GM23338 (cell line): ENCODE measurements around the gene CAMTA1. TPM values are rescaled to one million over a fixed set of nuclear protein-coding genes. Genes with fewer than 3 reads are reported as not detected.

ENCODE experiments used
- ATAC-seq: fragments of 200-7000 bp; cut with Tn5 transposase; 3 replicates; pipeline ENCODE4 v1.9.1; 2020
- DNase-seq: peaks from one replicate; pipeline ENCODE4 v3.0.0-alpha.2; 2015; ENCODE audit warnings: low spot score
- H2AFZ ChIP-seq: fragments of 200-600 bp; sonication (generic); 2 replicates; pipeline ENCODE4 v1.8.0; 2016; ENCODE audit warnings: antibody characterized with exemption, mild to moderate bottlenecking, moderate library complexity
- H3F3A ChIP-seq: fragments of 200-600 bp; sonication (generic); replicated peaks from 2 replicates; pipeline ENCODE4 v1.8.0; 2017; ENCODE audit warnings: antibody characterized with exemption, mixed run types, low read depth
- H3K27ac ChIP-seq: fragments of 200-600 bp; sonication (generic); 2 replicates; pipeline ENCODE4 v1.6.1; 2016; ENCODE audit warnings: low read depth
- H3K27me3 ChIP-seq: fragments of 200-600 bp; sonication (generic); 2 replicates; pipeline ENCODE4 v1.8.0; 2016; ENCODE audit warnings: mild to moderate bottlenecking, mixed run types, moderate library complexity; ENCODE audit not compliant: insufficient read depth
- H3K36me3 ChIP-seq: fragments of 200-600 bp; sonication (generic); 2 replicates; pipeline ENCODE4 v1.8.0; 2016; ENCODE audit warnings: mild to moderate bottlenecking; ENCODE audit not compliant: insufficient read depth
- H3K4me1 ChIP-seq: fragments of 200-600 bp; sonication (generic); 2 replicates; pipeline ENCODE4 v1.8.0; 2016; ENCODE audit warnings: mild to moderate bottlenecking, moderate library complexity; ENCODE audit not compliant: insufficient read depth
- H3K4me2 ChIP-seq: fragments of 200-600 bp; sonication (generic); 2 replicates; pipeline ENCODE4 v1.7.1; 2017; ENCODE audit warnings: mixed run types
- H3K4me3 ChIP-seq: fragments of 200-600 bp; sonication (generic); 2 replicates; pipeline ENCODE4 v1.6.1; 2016; ENCODE audit warnings: mixed run types
- H3K79me2 ChIP-seq: fragments of 200-600 bp; sonication (generic); replicated peaks from 2 replicates; pipeline ENCODE4 v1.8.0; 2017; ENCODE audit warnings: mild to moderate bottlenecking; ENCODE audit not compliant: insufficient read depth
- H3K9me2 ChIP-seq: fragments of 200-600 bp; sonication (generic); 2 replicates; pipeline ENCODE4 v1.8.0; 2017; ENCODE audit not compliant: insufficient read depth
- H4K20me1 ChIP-seq: fragments of 200-600 bp; sonication (generic); replicated peaks from 2 replicates; pipeline ENCODE4 v1.8.0; 2017; ENCODE audit warnings: mild to moderate bottlenecking; ENCODE audit not compliant: insufficient read depth
- H3K27ac Mint-ChIP-seq: 2 replicates; pipeline ENCODE4 v1.8.0; 2020; ENCODE audit warnings: inconsistent platforms, mild to moderate bottlenecking, moderate library complexity, mixed read lengths
- H3K27me3 Mint-ChIP-seq: 3 replicates; pipeline ENCODE4 v1.8.0; 2022; ENCODE audit warnings: low read depth, mild to moderate bottlenecking, moderate library complexity, mixed read lengths, inconsistent platforms; ENCODE audit not compliant: insufficient read depth, poor library complexity
- H3K36me3 Mint-ChIP-seq: 3 replicates; pipeline ENCODE4 v1.8.0; 2021; ENCODE audit warnings: low read depth, mild to moderate bottlenecking, inconsistent platforms, moderate library complexity, mixed read lengths
- H3K4me1 Mint-ChIP-seq: 3 replicates; pipeline ENCODE4 v1.8.0; 2020; ENCODE audit warnings: mild to moderate bottlenecking, inconsistent platforms, mixed read lengths
- H3K4me3 Mint-ChIP-seq: 3 replicates; pipeline ENCODE4 v1.8.0; 2021; ENCODE audit warnings: moderate library complexity, mild to moderate bottlenecking, inconsistent platforms, mixed read lengths
- H3K9me3 Mint-ChIP-seq: 3 replicates; pipeline ENCODE4 v1.8.0; 2020; ENCODE audit warnings: moderate library complexity, mild to moderate bottlenecking, inconsistent platforms, mixed read lengths
- CREB1 ChIP-seq: fragments of 250-450 bp; sonication (Bioruptor Pico); IDR thresholded peaks from 2 replicates; pipeline ENCODE4 v1.5.0; 2020; ENCODE audit warnings: low read depth, mild to moderate bottlenecking, moderate library complexity
- EZH2 ChIP-seq: fragments of 200-600 bp; sonication (generic); IDR thresholded peaks from one replicate; pipeline ENCODE4 v1.8.0; 2017; ENCODE audit warnings: antibody characterized with exemption, mild to moderate bottlenecking, low read depth; ENCODE audit not compliant: unreplicated experiment
- EZH2phosphoT487 ChIP-seq: fragments of 200-600 bp; sonication (generic); IDR thresholded peaks from one replicate; pipeline ENCODE4 v1.8.1; 2018; ENCODE audit warnings: antibody characterized with exemption; ENCODE audit not compliant: unreplicated experiment
- JUNB ChIP-seq: IDR thresholded peaks from one replicate; pipeline ENCODE4 v1.6.1; 2016; ENCODE audit warnings: antibody characterized with exemption; ENCODE audit not compliant: unreplicated experiment
- NANOG ChIP-seq: IDR thresholded peaks from 2 replicates; pipeline ENCODE4 v1.6.1; 2016; ENCODE audit warnings: antibody characterized with exemption, borderline replicate concordance
- STAT1 ChIP-seq: IDR thresholded peaks from one replicate; pipeline ENCODE4 v1.6.1; 2016; ENCODE audit warnings: antibody characterized with exemption; ENCODE audit not compliant: unreplicated experiment
- ZNF114 ChIP-seq: fragments of 250-450 bp; sonication (Bioruptor Pico); IDR thresholded peaks from 2 replicates; pipeline ENCODE4 v1.5.0; 2020; ENCODE audit warnings: mild to moderate bottlenecking, moderate library complexity
- ZNF331 ChIP-seq: fragments of 250-450 bp; sonication (Bioruptor Pico); IDR thresholded peaks from 2 replicates; pipeline ENCODE4 v1.5.0; 2020; ENCODE audit warnings: low read depth, mild to moderate bottlenecking, moderate library complexity
- polyA plus RNA-seq: library from polyadenylated mRNA; unstranded; fragments of >200 nt; fragmentation: Nextera tagmentation; extraction: Ambion mirVana; gene quantifications from 2 replicates; pipeline ENCODE4 v1.2.1, GENCODE V29; 2016
- total RNA-seq: library from RNA; depleted of rRNA; stranded (reverse); fragments of >200 nt; shearing (Covaris generic); gene quantifications from 2 replicates; pipeline ENCODE4 v1.2.3, GENCODE V29; 2014
- TF ChIP-seq, protein P1 (sequence below): fragments of 250-450 bp; sonication (Bioruptor Pico); IDR thresholded peaks from 2 replicates; pipeline ENCODE4 v1.5.0; 2020; ENCODE audit warnings: mild to moderate bottlenecking, moderate library complexity
- TF ChIP-seq, protein P2 (sequence below), 2 experiments: fragments of 200-600 bp in 1 of 2; sonication (generic) in 1 of 2; conservative IDR thresholded peaks; 2 replicates each; pipeline versions ENCODE4 v1.5.1 to v1.6.1; 2016 to 2017; ENCODE audit warnings: antibody characterized with exemption in 2 of 2, low read depth in 2 of 2, mild to moderate bottlenecking in 2 of 2, moderate library complexity in 1 of 2
- TF ChIP-seq, protein P3 (sequence below): IDR thresholded peaks from one replicate; pipeline ENCODE4 v1.6.1; 2018; ENCODE audit warnings: antibody characterized with exemption; ENCODE audit not compliant: unreplicated experiment

The CAMTA1 gene
- total and polyA plus RNA-seq, 2 experiments from 2014 or later: 115 to 519 TPM

DNA sequence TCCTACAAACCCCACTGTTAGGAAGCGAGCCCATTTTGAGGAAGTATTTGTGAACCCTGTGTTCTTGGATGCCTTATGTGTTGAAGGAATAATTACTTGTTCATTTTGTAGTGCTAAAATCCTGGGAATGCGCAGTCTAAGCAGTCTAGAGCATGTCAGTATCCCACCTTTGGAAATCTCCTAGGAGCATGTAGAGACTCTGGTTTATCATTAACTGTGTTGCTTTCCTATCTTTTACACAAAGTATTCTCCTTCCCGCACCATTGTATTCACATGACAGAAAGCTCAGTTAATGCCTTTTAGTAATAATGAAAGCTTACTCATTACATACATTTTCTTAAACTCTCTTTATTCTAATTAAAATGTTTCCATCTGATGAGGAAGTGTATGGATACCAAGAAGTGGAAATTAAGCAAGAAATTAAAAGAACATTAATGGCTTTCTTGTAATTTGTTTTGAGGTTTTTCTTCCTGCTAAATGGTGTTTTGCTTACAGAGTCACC is 99.4 kb downstream of the CAMTA1 start:
- H3K27ac Mint-ChIP-seq: no peak overlapping the region
- H3K27ac ChIP-seq: no peak overlapping the region
- TF ChIP-seq, protein P1, sequence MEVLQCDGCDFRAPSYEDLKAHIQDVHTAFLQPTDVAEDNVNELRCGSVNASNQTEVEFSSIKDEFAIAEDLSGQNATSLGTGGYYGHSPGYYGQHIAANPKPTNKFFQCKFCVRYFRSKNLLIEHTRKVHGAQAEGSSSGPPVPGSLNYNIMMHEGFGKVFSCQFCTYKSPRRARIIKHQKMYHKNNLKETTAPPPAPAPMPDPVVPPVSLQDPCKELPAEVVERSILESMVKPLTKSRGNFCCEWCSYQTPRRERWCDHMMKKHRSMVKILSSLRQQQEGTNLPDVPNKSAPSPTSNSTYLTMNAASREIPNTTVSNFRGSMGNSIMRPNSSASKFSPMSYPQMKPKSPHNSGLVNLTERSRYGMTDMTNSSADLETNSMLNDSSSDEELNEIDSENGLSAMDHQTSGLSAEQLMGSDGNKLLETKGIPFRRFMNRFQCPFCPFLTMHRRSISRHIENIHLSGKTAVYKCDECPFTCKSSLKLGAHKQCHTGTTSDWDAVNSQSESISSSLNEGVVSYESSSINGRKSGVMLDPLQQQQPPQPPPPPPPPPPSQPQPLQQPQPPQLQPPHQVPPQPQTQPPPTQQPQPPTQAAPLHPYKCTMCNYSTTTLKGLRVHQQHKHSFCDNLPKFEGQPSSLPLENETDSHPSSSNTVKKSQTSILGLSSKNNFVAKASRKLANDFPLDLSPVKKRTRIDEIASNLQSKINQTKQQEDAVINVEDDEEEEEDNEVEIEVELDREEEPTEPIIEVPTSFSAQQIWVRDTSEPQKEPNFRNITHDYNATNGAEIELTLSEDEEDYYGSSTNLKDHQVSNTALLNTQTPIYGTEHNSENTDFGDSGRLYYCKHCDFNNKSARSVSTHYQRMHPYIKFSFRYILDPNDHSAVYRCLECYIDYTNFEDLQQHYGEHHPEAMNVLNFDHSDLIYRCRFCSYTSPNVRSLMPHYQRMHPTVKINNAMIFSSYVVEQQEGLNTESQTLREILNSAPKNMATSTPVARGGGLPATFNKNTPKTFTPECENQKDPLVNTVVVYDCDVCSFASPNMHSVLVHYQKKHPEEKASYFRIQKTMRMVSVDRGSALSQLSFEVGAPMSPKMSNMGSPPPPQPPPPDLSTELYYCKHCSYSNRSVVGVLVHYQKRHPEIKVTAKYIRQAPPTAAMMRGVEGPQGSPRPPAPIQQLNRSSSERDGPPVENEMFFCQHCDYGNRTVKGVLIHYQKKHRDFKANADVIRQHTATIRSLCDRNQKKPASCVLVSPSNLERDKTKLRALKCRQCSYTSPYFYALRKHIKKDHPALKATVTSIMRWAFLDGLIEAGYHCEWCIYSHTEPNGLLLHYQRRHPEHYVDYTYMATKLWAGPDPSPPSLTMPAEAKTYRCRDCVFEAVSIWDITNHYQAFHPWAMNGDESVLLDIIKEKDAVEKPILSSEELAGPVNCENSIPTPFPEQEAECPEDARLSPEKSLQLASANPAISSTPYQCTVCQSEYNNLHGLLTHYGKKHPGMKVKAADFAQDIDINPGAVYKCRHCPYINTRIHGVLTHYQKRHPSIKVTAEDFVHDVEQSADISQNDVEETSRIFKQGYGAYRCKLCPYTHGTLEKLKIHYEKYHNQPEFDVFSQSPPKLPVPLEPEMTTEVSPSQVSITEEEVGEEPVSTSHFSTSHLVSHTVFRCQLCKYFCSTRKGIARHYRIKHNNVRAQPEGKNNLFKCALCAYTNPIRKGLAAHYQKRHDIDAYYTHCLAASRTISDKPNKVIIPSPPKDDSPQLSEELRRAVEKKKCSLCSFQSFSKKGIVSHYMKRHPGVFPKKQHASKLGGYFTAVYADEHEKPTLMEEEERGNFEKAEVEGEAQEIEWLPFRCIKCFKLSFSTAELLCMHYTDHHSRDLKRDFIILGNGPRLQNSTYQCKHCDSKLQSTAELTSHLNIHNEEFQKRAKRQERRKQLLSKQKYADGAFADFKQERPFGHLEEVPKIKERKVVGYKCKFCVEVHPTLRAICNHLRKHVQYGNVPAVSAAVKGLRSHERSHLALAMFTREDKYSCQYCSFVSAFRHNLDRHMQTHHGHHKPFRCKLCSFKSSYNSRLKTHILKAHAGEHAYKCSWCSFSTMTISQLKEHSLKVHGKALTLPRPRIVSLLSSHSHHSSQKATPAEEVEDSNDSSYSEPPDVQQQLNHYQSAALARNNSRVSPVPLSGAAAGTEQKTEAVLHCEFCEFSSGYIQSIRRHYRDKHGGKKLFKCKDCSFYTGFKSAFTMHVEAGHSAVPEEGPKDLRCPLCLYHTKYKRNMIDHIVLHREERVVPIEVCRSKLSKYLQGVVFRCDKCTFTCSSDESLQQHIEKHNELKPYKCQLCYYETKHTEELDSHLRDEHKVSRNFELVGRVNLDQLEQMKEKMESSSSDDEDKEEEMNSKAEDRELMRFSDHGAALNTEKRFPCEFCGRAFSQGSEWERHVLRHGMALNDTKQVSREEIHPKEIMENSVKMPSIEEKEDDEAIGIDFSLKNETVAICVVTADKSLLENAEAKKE (CRISPR knock-in tag): no peak
- TF ChIP-seq, protein P2, sequence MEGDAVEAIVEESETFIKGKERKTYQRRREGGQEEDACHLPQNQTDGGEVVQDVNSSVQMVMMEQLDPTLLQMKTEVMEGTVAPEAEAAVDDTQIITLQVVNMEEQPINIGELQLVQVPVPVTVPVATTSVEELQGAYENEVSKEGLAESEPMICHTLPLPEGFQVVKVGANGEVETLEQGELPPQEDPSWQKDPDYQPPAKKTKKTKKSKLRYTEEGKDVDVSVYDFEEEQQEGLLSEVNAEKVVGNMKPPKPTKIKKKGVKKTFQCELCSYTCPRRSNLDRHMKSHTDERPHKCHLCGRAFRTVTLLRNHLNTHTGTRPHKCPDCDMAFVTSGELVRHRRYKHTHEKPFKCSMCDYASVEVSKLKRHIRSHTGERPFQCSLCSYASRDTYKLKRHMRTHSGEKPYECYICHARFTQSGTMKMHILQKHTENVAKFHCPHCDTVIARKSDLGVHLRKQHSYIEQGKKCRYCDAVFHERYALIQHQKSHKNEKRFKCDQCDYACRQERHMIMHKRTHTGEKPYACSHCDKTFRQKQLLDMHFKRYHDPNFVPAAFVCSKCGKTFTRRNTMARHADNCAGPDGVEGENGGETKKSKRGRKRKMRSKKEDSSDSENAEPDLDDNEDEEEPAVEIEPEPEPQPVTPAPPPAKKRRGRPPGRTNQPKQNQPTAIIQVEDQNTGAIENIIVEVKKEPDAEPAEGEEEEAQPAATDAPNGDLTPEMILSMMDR (conservative IDR thresholded peaks at IDR 0.05; ENCODE audit: low read depth in 2 of 2): no peak
- TF ChIP-seq STAT1 (no peak), EZH2 (no peak), EZH2phosphoT487 (no peak), JUNB (no peak), CREB1 (CRISPR knock-in tag) (no peak), NANOG (no peak), ZNF331 (CRISPR knock-in tag) (no peak), ZNF114 (CRISPR knock-in tag) (no peak)
- TF ChIP-seq, protein P3, sequence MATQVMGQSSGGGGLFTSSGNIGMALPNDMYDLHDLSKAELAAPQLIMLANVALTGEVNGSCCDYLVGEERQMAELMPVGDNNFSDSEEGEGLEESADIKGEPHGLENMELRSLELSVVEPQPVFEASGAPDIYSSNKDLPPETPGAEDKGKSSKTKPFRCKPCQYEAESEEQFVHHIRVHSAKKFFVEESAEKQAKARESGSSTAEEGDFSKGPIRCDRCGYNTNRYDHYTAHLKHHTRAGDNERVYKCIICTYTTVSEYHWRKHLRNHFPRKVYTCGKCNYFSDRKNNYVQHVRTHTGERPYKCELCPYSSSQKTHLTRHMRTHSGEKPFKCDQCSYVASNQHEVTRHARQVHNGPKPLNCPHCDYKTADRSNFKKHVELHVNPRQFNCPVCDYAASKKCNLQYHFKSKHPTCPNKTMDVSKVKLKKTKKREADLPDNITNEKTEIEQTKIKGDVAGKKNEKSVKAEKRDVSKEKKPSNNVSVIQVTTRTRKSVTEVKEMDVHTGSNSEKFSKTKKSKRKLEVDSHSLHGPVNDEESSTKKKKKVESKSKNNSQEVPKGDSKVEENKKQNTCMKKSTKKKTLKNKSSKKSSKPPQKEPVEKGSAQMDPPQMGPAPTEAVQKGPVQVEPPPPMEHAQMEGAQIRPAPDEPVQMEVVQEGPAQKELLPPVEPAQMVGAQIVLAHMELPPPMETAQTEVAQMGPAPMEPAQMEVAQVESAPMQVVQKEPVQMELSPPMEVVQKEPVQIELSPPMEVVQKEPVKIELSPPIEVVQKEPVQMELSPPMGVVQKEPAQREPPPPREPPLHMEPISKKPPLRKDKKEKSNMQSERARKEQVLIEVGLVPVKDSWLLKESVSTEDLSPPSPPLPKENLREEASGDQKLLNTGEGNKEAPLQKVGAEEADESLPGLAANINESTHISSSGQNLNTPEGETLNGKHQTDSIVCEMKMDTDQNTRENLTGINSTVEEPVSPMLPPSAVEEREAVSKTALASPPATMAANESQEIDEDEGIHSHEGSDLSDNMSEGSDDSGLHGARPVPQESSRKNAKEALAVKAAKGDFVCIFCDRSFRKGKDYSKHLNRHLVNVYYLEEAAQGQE: no peak

More for the DNA sequence above, 99.4 kb downstream of the CAMTA1 start:
- Mint-ChIP-seq H3K36me3 (no peaks in the 10 kb centered on the region), H3K27me3 (peaks cover 3% of the 10 kb centered on the region), H3K9me3 (no peaks in the 10 kb centered on the region), H3K4me1 (peaks cover 2% of the 10 kb centered on the region; the same call in 2 of the 3 replicates), H3K4me3 (no peak overlapping the region)
- no peak overlapping the region for H3K4me2 ChIP-seq
- H3F3A ChIP-seq: no peaks in the 10 kb centered on the region
- no peaks in the 10 kb centered on the region for H3K4me1 ChIP-seq
- no peak overlapping the region for H3K4me3 ChIP-seq
- H3K27me3 ChIP-seq: no peaks in the 10 kb centered on the region
- H2AFZ ChIP-seq: no peak overlapping the region
- peaks cover 4% of the 10 kb centered on the region; the same call in 1 of the 2 replicates for H3K79me2 ChIP-seq
- ATAC-seq (no peak), DNase-seq (no peak)
- peaks cover 15% of the 10 kb centered on the region for H4K20me1 ChIP-seq
- H3K9me2 ChIP-seq: no peaks in the 10 kb centered on the region
- 0 out of 2 replicates have a peak, but pooled peaks cover 3% of the 10 kb centered on the region for H3K36me3 ChIP-seq
